ENCODE results near the gene C9orf78. TPM values are rescaled to one million over a fixed set of nuclear protein-coding genes. Genes with fewer than 3 reads are reported as not detected.

The C9orf78 gene
- total RNA-seq, 1 experiment from 2014 or later, result 36.4 TPM

GRCh38 chr9:129869585-129870501 lies 34.8 kb upstream of the C9orf78 start:
- H3K36me3 Mint-ChIP-seq, result peaks cover 8% of the 10 kb centered on the region
- CTCF ChIA-PET, result no interaction called here
- H3K27ac Mint-ChIP-seq, result peak overlapping the region; percentile 49; the same call in 1 of the 2 replicates

DNA sequence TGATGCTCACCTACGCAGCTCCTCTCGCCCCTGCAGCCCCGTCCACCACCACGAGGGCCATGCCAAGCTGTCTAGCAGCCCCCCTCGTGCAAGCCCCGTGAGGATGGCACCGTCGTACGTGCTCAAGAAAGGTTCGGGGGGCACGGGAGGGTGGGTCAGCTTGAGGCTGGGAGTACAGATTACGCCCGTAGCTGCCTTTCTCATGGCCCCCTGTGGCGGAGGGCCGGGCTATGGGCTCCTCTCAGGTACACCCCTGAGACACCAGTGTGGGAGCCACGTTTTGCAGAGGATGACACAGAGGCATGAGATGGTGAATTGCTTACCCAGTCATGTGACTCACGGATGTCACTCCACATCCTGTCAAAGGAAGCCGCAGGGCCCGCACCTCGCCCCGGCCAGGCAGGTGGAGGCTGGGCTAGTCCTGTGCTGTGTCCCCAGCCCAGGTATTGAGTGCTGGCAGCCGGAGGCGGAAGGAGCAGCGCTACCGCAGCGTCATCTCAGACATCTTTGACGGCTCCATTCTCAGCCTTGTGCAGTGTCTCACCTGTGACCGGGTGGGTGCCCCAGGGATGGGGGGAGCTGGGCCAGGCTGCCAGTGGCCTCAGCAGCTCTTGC lies 33.9 kb upstream of the C9orf78 start:
- H3K27ac Mint-ChIP-seq, result no peak overlapping the region
- no peaks in the 10 kb centered on the region for H3K27me3 Mint-ChIP-seq (ENCODE audit: low read depth)
- CTCF ChIA-PET, result no interaction called here
- no peaks in the 10 kb centered on the region for H3K4me1 Mint-ChIP-seq
- POLR2A ChIA-PET, result interaction anchor here (0.6 kb wide), 1 partner anchor 421 kb away, joined by 3 read pairs; no protein-coding TSS in a partner anchor
- no peak overlapping the region for H3K4me3 Mint-ChIP-seq
- ATAC-seq (no peak), DNase-seq (ENCODE audit: low spot score) (no peak)
- H3K9me3 Mint-ChIP-seq, result no peaks in the 10 kb centered on the region
- H3K36me3 Mint-ChIP-seq, result peaks cover 10% of the 10 kb centered on the region
- 0 out of 2 replicates have a peak, but pooled peaks have one; percentile 31 for TF ChIP-seq USF1 (CRISPR knock-in tag; IDR thresholded peaks at IDR 0.05)
- TF ChIP-seq, protein P1, sequence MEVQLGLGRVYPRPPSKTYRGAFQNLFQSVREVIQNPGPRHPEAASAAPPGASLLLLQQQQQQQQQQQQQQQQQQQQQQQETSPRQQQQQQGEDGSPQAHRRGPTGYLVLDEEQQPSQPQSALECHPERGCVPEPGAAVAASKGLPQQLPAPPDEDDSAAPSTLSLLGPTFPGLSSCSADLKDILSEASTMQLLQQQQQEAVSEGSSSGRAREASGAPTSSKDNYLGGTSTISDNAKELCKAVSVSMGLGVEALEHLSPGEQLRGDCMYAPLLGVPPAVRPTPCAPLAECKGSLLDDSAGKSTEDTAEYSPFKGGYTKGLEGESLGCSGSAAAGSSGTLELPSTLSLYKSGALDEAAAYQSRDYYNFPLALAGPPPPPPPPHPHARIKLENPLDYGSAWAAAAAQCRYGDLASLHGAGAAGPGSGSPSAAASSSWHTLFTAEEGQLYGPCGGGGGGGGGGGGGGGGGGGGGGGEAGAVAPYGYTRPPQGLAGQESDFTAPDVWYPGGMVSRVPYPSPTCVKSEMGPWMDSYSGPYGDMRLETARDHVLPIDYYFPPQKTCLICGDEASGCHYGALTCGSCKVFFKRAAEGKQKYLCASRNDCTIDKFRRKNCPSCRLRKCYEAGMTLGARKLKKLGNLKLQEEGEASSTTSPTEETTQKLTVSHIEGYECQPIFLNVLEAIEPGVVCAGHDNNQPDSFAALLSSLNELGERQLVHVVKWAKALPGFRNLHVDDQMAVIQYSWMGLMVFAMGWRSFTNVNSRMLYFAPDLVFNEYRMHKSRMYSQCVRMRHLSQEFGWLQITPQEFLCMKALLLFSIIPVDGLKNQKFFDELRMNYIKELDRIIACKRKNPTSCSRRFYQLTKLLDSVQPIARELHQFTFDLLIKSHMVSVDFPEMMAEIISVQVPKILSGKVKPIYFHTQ (CRISPR knock-in tag; IDR thresholded peaks at IDR 0.05), result no peak

More at GRCh38 chr9:129869585-129870501, 34.8 kb upstream of the C9orf78 start:
- POLR2A ChIA-PET, result interaction anchor here (0.6 kb wide), 1 partner anchor 594 kb away, joined by 3 read pairs; no protein-coding TSS in a partner anchor
- TF ChIP-seq MAX (CRISPR knock-in tag; IDR thresholded peaks at IDR 0.05) (no peak), CBFB (CRISPR knock-in tag; IDR thresholded peaks at IDR 0.05; ENCODE audit: low read depth) (no peak), RORB (CRISPR knock-in tag; IDR thresholded peaks at IDR 0.05) (no peak), IRF2 (CRISPR knock-in tag; IDR thresholded peaks at IDR 0.05; ENCODE audit: borderline replicate concordance, low read depth) (no peak)
- TF ChIP-seq, protein P2, sequence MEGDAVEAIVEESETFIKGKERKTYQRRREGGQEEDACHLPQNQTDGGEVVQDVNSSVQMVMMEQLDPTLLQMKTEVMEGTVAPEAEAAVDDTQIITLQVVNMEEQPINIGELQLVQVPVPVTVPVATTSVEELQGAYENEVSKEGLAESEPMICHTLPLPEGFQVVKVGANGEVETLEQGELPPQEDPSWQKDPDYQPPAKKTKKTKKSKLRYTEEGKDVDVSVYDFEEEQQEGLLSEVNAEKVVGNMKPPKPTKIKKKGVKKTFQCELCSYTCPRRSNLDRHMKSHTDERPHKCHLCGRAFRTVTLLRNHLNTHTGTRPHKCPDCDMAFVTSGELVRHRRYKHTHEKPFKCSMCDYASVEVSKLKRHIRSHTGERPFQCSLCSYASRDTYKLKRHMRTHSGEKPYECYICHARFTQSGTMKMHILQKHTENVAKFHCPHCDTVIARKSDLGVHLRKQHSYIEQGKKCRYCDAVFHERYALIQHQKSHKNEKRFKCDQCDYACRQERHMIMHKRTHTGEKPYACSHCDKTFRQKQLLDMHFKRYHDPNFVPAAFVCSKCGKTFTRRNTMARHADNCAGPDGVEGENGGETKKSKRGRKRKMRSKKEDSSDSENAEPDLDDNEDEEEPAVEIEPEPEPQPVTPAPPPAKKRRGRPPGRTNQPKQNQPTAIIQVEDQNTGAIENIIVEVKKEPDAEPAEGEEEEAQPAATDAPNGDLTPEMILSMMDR (IDR thresholded peaks at IDR 0.05), result no peak
- Mint-ChIP-seq H3K4me1 (no peaks in the 10 kb centered on the region), H3K9me3 (no peaks in the 10 kb centered on the region), H3K27me3 (ENCODE audit: low read depth) (no peaks in the 10 kb centered on the region), H3K4me3 (no peak overlapping the region)
- no peak for ATAC-seq
- DNase-seq (ENCODE audit: low spot score), result no peak

GRCh38 chr9:129868023-129868871 lies 33.2 kb upstream of the C9orf78 start:
- H3K4me3 Mint-ChIP-seq, result no peak overlapping the region
- ChIA-PET CTCF (interaction anchor here (0.7 kb wide), 1 partner anchor 20 kb away, joined by 3 read pairs; no protein-coding TSS in a partner anchor), POLR2A (interaction anchor here (0.6 to 1.2 kb wide), 2 partner anchors 14 to 422 kb away, joined by 3 read pairs; no protein-coding TSS in a partner anchor)
- no peak for DNase-seq (ENCODE audit: low spot score)
- H3K27ac Mint-ChIP-seq, result peak overlapping the region; percentile 49; the same call in 1 of the 2 replicates
- ATAC-seq, result no peak
- peaks cover 16% of the 10 kb centered on the region for H3K36me3 Mint-ChIP-seq
- no peaks in the 10 kb centered on the region for H3K4me1 Mint-ChIP-seq
- H3K27me3 Mint-ChIP-seq (ENCODE audit: low read depth), result no peaks in the 10 kb centered on the region
- H3K9me3 Mint-ChIP-seq, result no peaks in the 10 kb centered on the region
- no peak for TF ChIP-seq CBFB (CRISPR knock-in tag; IDR thresholded peaks at IDR 0.05; ENCODE audit: low read depth)
- TF ChIP-seq ZNF425 (CRISPR knock-in tag; conservative IDR thresholded peaks at IDR 0.05), result no peak
- TF ChIP-seq MYBL2 (CRISPR knock-in tag; IDR thresholded peaks at IDR 0.05), result no peak
- no peak for TF ChIP-seq CDX4 (CRISPR knock-in tag; IDR thresholded peaks at IDR 0.05; ENCODE audit: borderline replicate concordance)
- TF ChIP-seq OVOL2 (CRISPR knock-in tag; IDR thresholded peaks at IDR 0.05; ENCODE audit: borderline replicate concordance), result no peak
- TF ChIP-seq EMX1 (CRISPR knock-in tag; IDR thresholded peaks at IDR 0.05), result no peak
- TF ChIP-seq ELF4 (CRISPR knock-in tag; IDR thresholded peaks at IDR 0.05; ENCODE audit: low read depth), result no peak
- no peak for TF ChIP-seq SMAD4 (CRISPR knock-in tag; IDR thresholded peaks at IDR 0.05)
- TF ChIP-seq NR1H2 (CRISPR knock-in tag; IDR thresholded peaks at IDR 0.05), result no peak
- no peak for TF ChIP-seq SMAD3 (CRISPR knock-in tag; IDR thresholded peaks at IDR 0.05; ENCODE audit: borderline replicate concordance)
- no peak for TF ChIP-seq RELA (CRISPR knock-in tag; IDR thresholded peaks at IDR 0.05; ENCODE audit: borderline replicate concordance)
- TF ChIP-seq, protein P3, sequence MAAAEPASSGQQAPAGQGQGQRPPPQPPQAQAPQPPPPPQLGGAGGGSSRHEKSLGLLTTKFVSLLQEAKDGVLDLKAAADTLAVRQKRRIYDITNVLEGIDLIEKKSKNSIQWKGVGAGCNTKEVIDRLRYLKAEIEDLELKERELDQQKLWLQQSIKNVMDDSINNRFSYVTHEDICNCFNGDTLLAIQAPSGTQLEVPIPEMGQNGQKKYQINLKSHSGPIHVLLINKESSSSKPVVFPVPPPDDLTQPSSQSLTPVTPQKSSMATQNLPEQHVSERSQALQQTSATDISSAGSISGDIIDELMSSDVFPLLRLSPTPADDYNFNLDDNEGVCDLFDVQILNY (CRISPR knock-in tag; IDR thresholded peaks at IDR 0.05), result no peak
